DOHH2 (cell line): Measurements from ENCODE around the gene LGALS1.

Experiments used
- H3F3A ChIP-seq: fragments of 200-600 bp; sonication (generic), shearing (Covaris generic); 2 replicates; pipeline ENCODE4 v1.6.0; 2016; ENCODE audit warnings: antibody characterized with exemption, mild to moderate bottlenecking; ENCODE audit not compliant: control insufficient read depth, insufficient read depth
- H3K27ac ChIP-seq: fragments of 200-600 bp; sonication (generic); 2 replicates; pipeline ENCODE4 v1.5.1; 2014; ENCODE audit warnings: low read depth, mild to moderate bottlenecking, low read length, moderate library complexity
- H3K27me3 ChIP-seq: fragments of 200-600 bp; sonication (generic); 2 replicates; pipeline ENCODE4 v1.6.1; 2014; ENCODE audit warnings: mild to moderate bottlenecking, low read length, mixed read lengths; ENCODE audit not compliant: control insufficient read depth
- H3K36me3 ChIP-seq: fragments of 200-600 bp; sonication (generic); 2 replicates; pipeline ENCODE4 v1.6.1; 2014; ENCODE audit warnings: mild to moderate bottlenecking, low read length, moderate library complexity, mixed read lengths; ENCODE audit not compliant: control insufficient read depth
- H3K4me1 ChIP-seq: fragments of 200-600 bp; sonication (generic); 2 replicates; pipeline ENCODE4 v1.6.1; 2014; ENCODE audit warnings: mild to moderate bottlenecking, low read length, mixed read lengths; ENCODE audit not compliant: control insufficient read depth
- H3K4me2 ChIP-seq: fragments of 200-600 bp; sonication (generic); 2 replicates; pipeline ENCODE4 v1.6.0; 2014; ENCODE audit warnings: mild to moderate bottlenecking, low read length, moderate library complexity
- H3K4me3 ChIP-seq: fragments of 200-600 bp; sonication (generic); 2 replicates; pipeline ENCODE4 v1.5.1; 2014; ENCODE audit warnings: mild to moderate bottlenecking, low read length, mixed read lengths
- H3K79me2 ChIP-seq: fragments of 200-600 bp; sonication (generic); 2 replicates; pipeline ENCODE4 v1.6.1; 2014; ENCODE audit warnings: mild to moderate bottlenecking, low read length, mixed read lengths; ENCODE audit not compliant: control insufficient read depth
- H3K9me2 ChIP-seq: fragments of 200-600 bp; sonication (generic); replicated peaks from 2 replicates; pipeline ENCODE4 v1.6.1; 2014; ENCODE audit warnings: mild to moderate bottlenecking, low read length, mixed read lengths; ENCODE audit not compliant: control insufficient read depth
- H3K9me3 ChIP-seq: fragments of 200-600 bp; sonication (generic); 2 replicates; pipeline ENCODE4 v1.6.1; 2014; ENCODE audit warnings: antibody characterized with exemption, low read length, mixed read lengths; ENCODE audit not compliant: control insufficient read depth, insufficient read depth
- H4K20me1 ChIP-seq: fragments of 200-600 bp; sonication (generic); 2 replicates; pipeline ENCODE4 v1.6.0; 2014; ENCODE audit warnings: low read depth, mild to moderate bottlenecking, antibody characterized with exemption, low read length, moderate library complexity; ENCODE audit not compliant: control insufficient read depth, insufficient read depth
- CTCF ChIP-seq: fragments of 200-600 bp; sonication (generic); IDR thresholded peaks from one replicate; pipeline ENCODE4 v1.5.1; 2014; ENCODE audit warnings: antibody characterized with exemption, mild to moderate bottlenecking, low read depth, low read length; ENCODE audit not compliant: poor library complexity, severe bottlenecking
- EZH2phosphoT487 ChIP-seq: fragments of 200-600 bp; sonication (generic); IDR thresholded peaks from 2 replicates; pipeline ENCODE4 v1.6.1; 2017; ENCODE audit warnings: borderline replicate concordance, mild to moderate bottlenecking, antibody characterized with exemption, low read length, moderate library complexity, mixed read lengths

Gene LGALS1

DNA sequence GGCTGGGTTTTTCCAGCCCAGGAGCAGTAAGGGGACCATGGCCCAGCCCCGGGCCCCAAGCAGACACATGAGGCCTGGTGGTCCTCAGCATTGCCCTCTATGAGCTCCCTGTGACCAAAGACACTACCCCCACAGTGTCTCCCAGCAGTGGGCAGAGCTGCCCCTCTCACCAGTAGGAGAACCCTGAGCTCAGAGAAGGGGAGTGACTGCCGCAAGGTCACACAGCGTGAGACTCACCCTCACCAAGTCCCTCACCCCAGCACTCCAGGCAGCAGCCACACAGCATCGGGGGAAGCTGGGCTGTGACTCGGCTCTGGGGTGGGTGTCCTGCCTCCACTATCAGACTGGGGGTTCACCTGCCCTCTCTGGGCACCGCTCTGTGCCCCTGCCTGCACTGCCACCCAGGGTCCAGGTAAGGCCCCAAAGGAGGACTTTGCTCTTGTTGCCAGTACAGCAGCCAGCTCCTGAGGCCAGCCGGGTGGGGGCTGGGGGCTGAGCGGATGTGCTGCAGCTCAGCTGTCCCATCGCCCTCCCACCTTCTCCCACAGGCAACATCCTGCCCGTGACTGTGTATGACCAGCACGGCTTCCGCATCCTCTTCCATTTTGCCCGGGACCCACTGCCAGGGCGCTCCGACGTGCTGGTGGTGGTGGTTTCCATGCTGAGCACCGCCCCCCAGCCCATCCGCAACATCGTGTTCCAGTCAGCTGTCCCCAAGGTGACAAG is 43.8 kb upstream of the LGALS1 start:
- H3K9me3 ChIP-seq: no peaks in the 10 kb centered on the region
- no peaks in the 10 kb centered on the region for H3K79me2 ChIP-seq
- H3K36me3 ChIP-seq: peaks cover 63% of the 10 kb centered on the region
- no peaks in the 10 kb centered on the region; the same call in 1 of the 2 replicates for H4K20me1 ChIP-seq
- no peak overlapping the region for H3K4me2 ChIP-seq
- no peak overlapping the region for H3K4me3 ChIP-seq
- TF ChIP-seq EZH2phosphoT487 (no peak), CTCF (no peak)
- no peaks in the 10 kb centered on the region for H3K27me3 ChIP-seq
- peaks cover 50% of the 10 kb centered on the region for H3K4me1 ChIP-seq
- no peak overlapping the region for H3K27ac ChIP-seq
- peaks cover 16% of the 10 kb centered on the region; the same call in 1 of the 2 replicates for H3F3A ChIP-seq
- no peaks in the 10 kb centered on the region for H3K9me2 ChIP-seq

GRCh38 chr22:37632174-37633088 is 43.0 kb upstream of the LGALS1 start:
- H3K4me2 ChIP-seq: peak overlapping the region; percentile 74

GRCh38 chr22:37633089-37633624 is 42.3 kb upstream of the LGALS1 start:
- H3K9me2 ChIP-seq: no peaks in the 10 kb centered on the region
- peaks cover 52% of the 10 kb centered on the region for H3K36me3 ChIP-seq
- H3K4me3 ChIP-seq: peak overlapping the region; percentile 48
- H3K4me1 ChIP-seq: peaks cover 37% of the 10 kb centered on the region
- peak overlapping the region; percentile 59 for H3K27ac ChIP-seq
- no peaks in the 10 kb centered on the region for H3K27me3 ChIP-seq
- no peak for TF ChIP-seq EZH2phosphoT487
- no peak for TF ChIP-seq CTCF
- H4K20me1 ChIP-seq: no peaks in the 10 kb centered on the region; the same call in 1 of the 2 replicates
- H3K79me2 ChIP-seq: no peaks in the 10 kb centered on the region
- H3K4me2 ChIP-seq: peak overlapping the region; percentile 74
- no peaks in the 10 kb centered on the region for H3K9me3 ChIP-seq
- peaks cover 14% of the 10 kb centered on the region; the same call in 1 of the 2 replicates for H3F3A ChIP-seq

More at GRCh38 chr22:37632174-37633088, 43.0 kb upstream of the LGALS1 start:
- Histone ChIP-seq H3K4me3 (no peak overlapping the region), H3K9me2 (no peaks in the 10 kb centered on the region), H3K27ac (peak overlapping the region; percentile 59), H3K9me3 (no peaks in the 10 kb centered on the region), H4K20me1 (no peaks in the 10 kb centered on the region; the same call in 1 of the 2 replicates), H3K27me3 (no peaks in the 10 kb centered on the region), H3K4me1 (peaks cover 44% of the 10 kb centered on the region), H3F3A (peaks cover 19% of the 10 kb centered on the region; the same call in 1 of the 2 replicates), H3K36me3 (peaks cover 59% of the 10 kb centered on the region), H3K79me2 (no peaks in the 10 kb centered on the region)
- TF ChIP-seq EZH2phosphoT487: no peak
